ENCODE results near the gene CDH22.

- TF ChIP-seq CTCF (IDR thresholded peaks at IDR 0.05 in 2 of 3, conservative IDR thresholded peaks at IDR 0.05 in 1 of 3; ENCODE audit: control insufficient read depth in 2 of 3, extremely low read depth in 1 of 3, insufficient read depth in 1 of 3, low read depth in 3 of 3, low read length in 3 of 3), result no peak
- TF ChIP-seq BHLHE40 (IDR thresholded peaks at IDR 0.05; ENCODE audit: borderline replicate concordance in 1 of 2, low read depth in 2 of 2, low read length in 1 of 2), result no peak
- no peak for TF ChIP-seq EP300 (IDR thresholded peaks at IDR 0.05; ENCODE audit: borderline replicate concordance in 1 of 2, control insufficient read depth in 1 of 2, low read depth in 2 of 2, low read length in 2 of 2)
- no peak for TF ChIP-seq PML (IDR thresholded peaks at IDR 0.05; ENCODE audit: low read length)
- no peak for TF ChIP-seq SP1 (IDR thresholded peaks at IDR 0.05; ENCODE audit: low read depth, low read length)
- no peak for TF ChIP-seq BRCA1 (IDR thresholded peaks at IDR 0.05; ENCODE audit: low read depth, low read length)
- TF ChIP-seq JUNB (IDR thresholded peaks at IDR 0.05), result no peak
- TF ChIP-seq POLR2AphosphoS5 (IDR thresholded peaks at IDR 0.05; ENCODE audit: low read length), result no peak
- TF ChIP-seq EZH2 (IDR thresholded peaks at IDR 0.05; ENCODE audit: borderline replicate concordance, control insufficient read depth, low read depth, low read length), result no peak
- TF ChIP-seq POLR2A (IDR thresholded peaks at IDR 0.05; ENCODE audit: low read depth, low read length), result no peak
- no peak for TF ChIP-seq IKZF1 (conservative IDR thresholded peaks at IDR 0.05)
- no peak for TF ChIP-seq GABPA (IDR thresholded peaks at IDR 0.05; ENCODE audit: low read depth)
- TF ChIP-seq MEF2B (IDR thresholded peaks at IDR 0.05; ENCODE audit: partially characterized antibody, poor library complexity, severe bottlenecking), result no peak
- no peak for TF ChIP-seq NR2C2 (IDR thresholded peaks at IDR 0.05; ENCODE audit: borderline replicate concordance, control insufficient read depth, insufficient read length, low read depth)
These were observed 38.5 kb upstream of the CDH22 start for GRCh38 chr20:46346770-46347169.

Data from GM12878 (cell line).